H9 (cell line): ENCODE data around the gene CD207. TPM values are rescaled to one million over a fixed set of nuclear protein-coding genes. Genes with fewer than 3 reads are reported as not detected.
"Not testable (repeated sequence)": the region's sequence is repeated elsewhere in the genome, so short reads cannot be mapped to it uniquely, and the experiment has no call there.

Experiments
- DNase-seq: peaks from one replicate; pipeline ENCODE4 v3.0.0-alpha.2; 2017
- H2AFZ ChIP-seq: one replicate; pipeline ENCODE4 v1.6.1; 2013; ENCODE audit warnings: mild to moderate bottlenecking, low read length, control low read depth, moderate library complexity
- H2AK5ac ChIP-seq: 2 replicates; pipeline ENCODE4 v1.6.1; 2013; ENCODE audit warnings: low read length, control low read depth, mixed read lengths; ENCODE audit not compliant: insufficient read length
- H2BK120ac ChIP-seq: one replicate; pipeline ENCODE4 v1.6.1; 2013; ENCODE audit warnings: low read depth, mild to moderate bottlenecking, low read length, control low read depth, inconsistent platforms; ENCODE audit not compliant: poor library complexity, severe bottlenecking
- H2BK12ac ChIP-seq: 2 replicates; pipeline ENCODE4 v1.6.1; 2013; ENCODE audit warnings: low read length, control low read depth, mixed read lengths, low read depth; ENCODE audit not compliant: insufficient read length
- H2BK15ac ChIP-seq: 2 replicates; pipeline ENCODE4 v1.6.1; 2013; ENCODE audit warnings: low read depth, low read length, control low read depth
- H2BK20ac ChIP-seq: one replicate; pipeline ENCODE4 v1.6.1; 2013; ENCODE audit warnings: low read depth, mild to moderate bottlenecking, low read length, control low read depth, inconsistent platforms; ENCODE audit not compliant: poor library complexity, severe bottlenecking
- H2BK5ac ChIP-seq: 2 replicates; pipeline ENCODE4 v1.6.1; 2013; ENCODE audit warnings: low read length, control low read depth, mixed read lengths; ENCODE audit not compliant: insufficient read length
- H3K14ac ChIP-seq: 2 replicates; pipeline ENCODE4 v1.6.1; 2013; ENCODE audit warnings: low read length, control low read depth; ENCODE audit not compliant: insufficient read depth
- H3K18ac ChIP-seq: 2 replicates; pipeline ENCODE4 v1.6.1; 2013; ENCODE audit warnings: low read depth, mild to moderate bottlenecking, mixed read lengths, low read length, control low read depth; ENCODE audit not compliant: insufficient read length
- H3K23ac ChIP-seq: 2 replicates; pipeline ENCODE4 v1.6.1; 2013; ENCODE audit warnings: low read length, control low read depth, mixed read lengths, low read depth; ENCODE audit not compliant: insufficient read length
- H3K23me2 ChIP-seq: 2 replicates; pipeline ENCODE4 v1.6.1; 2013; ENCODE audit warnings: low read depth, mild to moderate bottlenecking, mixed read lengths, low read length, control low read depth; ENCODE audit not compliant: insufficient read length, poor library complexity, severe bottlenecking
- H3K27ac ChIP-seq: 2 replicates; pipeline ENCODE4 v1.5.1; 2013; ENCODE audit warnings: low read length, control low read depth, mixed read lengths, low read depth; ENCODE audit not compliant: insufficient read length
- H3K27me3 ChIP-seq: 2 replicates; pipeline ENCODE4 v1.6.1; 2013; ENCODE audit warnings: low read length, control low read depth, inconsistent platforms; ENCODE audit not compliant: insufficient read depth
- H3K4ac ChIP-seq: 2 replicates; pipeline ENCODE4 v1.6.1; 2013; ENCODE audit warnings: low read depth, mild to moderate bottlenecking, control low read depth, inconsistent platforms, low read length, moderate library complexity
- H3K4me1 ChIP-seq: 2 replicates; pipeline ENCODE4 v1.6.1; 2013; ENCODE audit warnings: low read length, control low read depth, inconsistent platforms; ENCODE audit not compliant: insufficient read depth
- H3K4me2 ChIP-seq: 2 replicates; pipeline ENCODE4 v1.6.1; 2013; ENCODE audit warnings: low read length, control low read depth, mixed read lengths; ENCODE audit not compliant: insufficient read length, insufficient read depth
- H3K56ac ChIP-seq: 2 replicates; pipeline ENCODE4 v1.6.1; 2013; ENCODE audit warnings: low read depth, mild to moderate bottlenecking, mixed read lengths, low read length, control low read depth; ENCODE audit not compliant: insufficient read length
- H3K79me1 ChIP-seq: 2 replicates; pipeline ENCODE4 v1.6.1; 2013; ENCODE audit warnings: low read depth, mild to moderate bottlenecking, moderate library complexity, low read length, control low read depth, inconsistent platforms; ENCODE audit not compliant: insufficient read depth, poor library complexity, severe bottlenecking
- H3K79me2 ChIP-seq: 2 replicates; pipeline ENCODE4 v1.6.1; 2013; ENCODE audit warnings: low read length, control low read depth, inconsistent platforms; ENCODE audit not compliant: insufficient read depth
- H3K9ac ChIP-seq: 2 replicates; pipeline ENCODE4 v1.6.1; 2013; ENCODE audit warnings: low read length, control low read depth, mixed read lengths; ENCODE audit not compliant: insufficient read length; ENCODE audit errors: extremely low read depth
- H3K9me3 ChIP-seq: one replicate; pipeline ENCODE4 v1.6.1; 2013; ENCODE audit warnings: low read depth, low read length, inconsistent platforms; ENCODE audit not compliant: control insufficient read depth
- H3T11ph ChIP-seq: one replicate; pipeline ENCODE4 v1.6.1; 2013; ENCODE audit warnings: mild to moderate bottlenecking, low read length, control low read depth, inconsistent platforms
- H4K20me1 ChIP-seq: one replicate; pipeline ENCODE4 v1.6.1; 2013; ENCODE audit not compliant: control insufficient read depth, insufficient read length, insufficient read depth
- H4K5ac ChIP-seq: 2 replicates; pipeline ENCODE4 v1.6.1; 2013; ENCODE audit warnings: low read depth, mild to moderate bottlenecking, mixed read lengths, low read length, control low read depth; ENCODE audit not compliant: insufficient read length
- H4K8ac ChIP-seq: replicated peaks from 2 replicates; pipeline ENCODE4 v1.6.1; 2013; ENCODE audit warnings: low read length, control low read depth, mixed read lengths, low read depth; ENCODE audit not compliant: insufficient read length
- H4K91ac ChIP-seq: 2 replicates; pipeline ENCODE4 v1.6.1; 2013; ENCODE audit warnings: low read depth, mild to moderate bottlenecking, moderate library complexity, mixed read lengths, low read length, control low read depth; ENCODE audit not compliant: insufficient read length
- H3K27ac Mint-ChIP-seq, 3 experiments: 2 replicates in 2 of 3; 3 replicates in 1 of 3; pipeline ENCODE4 v1.8.0; 2020 to 2021; ENCODE audit warnings: mixed read lengths in 3 of 3, mild to moderate bottlenecking in 1 of 3, moderate library complexity in 1 of 3
- H3K27me3 Mint-ChIP-seq: 2 replicates; pipeline ENCODE4 v1.8.0; 2021; ENCODE audit warnings: low read depth, mild to moderate bottlenecking, moderate library complexity, mixed read lengths
- H3K36me3 Mint-ChIP-seq, 3 experiments: 2 replicates in 2 of 3; 3 replicates in 1 of 3; pipeline ENCODE4 v1.8.0; 2020 to 2021; ENCODE audit warnings: low read depth in 3 of 3, mixed read lengths in 3 of 3; ENCODE audit not compliant: insufficient read depth in 1 of 3
- H3K4me1 Mint-ChIP-seq, 2 experiments: 2 replicates each; pipeline ENCODE4 v1.8.0; 2020; ENCODE audit warnings: mixed read lengths in 2 of 2
- H3K4me3 Mint-ChIP-seq, 2 experiments: 2 replicates in 1 of 2; 3 replicates in 1 of 2; pipeline ENCODE4 v1.8.0; 2020 to 2021; ENCODE audit warnings: mild to moderate bottlenecking in 2 of 2, mixed read lengths in 2 of 2, moderate library complexity in 1 of 2
- H3K9me3 Mint-ChIP-seq, 2 experiments: 2 replicates in 1 of 2; 3 replicates in 1 of 2; pipeline ENCODE4 v1.8.0; 2020; ENCODE audit warnings: mild to moderate bottlenecking in 2 of 2, mixed read lengths in 2 of 2, moderate library complexity in 1 of 2
- WGBS: extraction: QIAGEN DNeasy Blood & Tissue Kit; methylation state at CpG from one replicate; pipeline ENCODE4 v1.1.7; 2013; ENCODE audit warnings: missing lambda C conversion rate, low lambda C conversion rate, mixed read lengths; ENCODE audit not compliant: insufficient read length; ENCODE audit errors: extremely low coverage; 5-methylcytosine and 5-hydroxymethylcytosine counted together
- long read RNA-seq: library from polyadenylated mRNA; unstranded; transcript quantifications from one replicate; pipeline ENCODE4 v2.0.0, GENCODE V29; 2020
- total RNA-seq: library from RNA; stranded (reverse); gene quantifications from 2 replicates; pipeline ENCODE4 v1.2.1, GENCODE V29; 2021
- TF ChIP-seq, protein P1 (sequence below): fragments of 200-600 bp; sonication (generic); conservative IDR thresholded peaks from 3 replicates; pipeline ENCODE4 v1.8.0; 2021; ENCODE audit warnings: antibody characterized with exemption, mild to moderate bottlenecking

The CD207 gene
- total RNA-seq, result not detected in 2 replicates
- long read RNA-seq, result 0 reads

DNA sequence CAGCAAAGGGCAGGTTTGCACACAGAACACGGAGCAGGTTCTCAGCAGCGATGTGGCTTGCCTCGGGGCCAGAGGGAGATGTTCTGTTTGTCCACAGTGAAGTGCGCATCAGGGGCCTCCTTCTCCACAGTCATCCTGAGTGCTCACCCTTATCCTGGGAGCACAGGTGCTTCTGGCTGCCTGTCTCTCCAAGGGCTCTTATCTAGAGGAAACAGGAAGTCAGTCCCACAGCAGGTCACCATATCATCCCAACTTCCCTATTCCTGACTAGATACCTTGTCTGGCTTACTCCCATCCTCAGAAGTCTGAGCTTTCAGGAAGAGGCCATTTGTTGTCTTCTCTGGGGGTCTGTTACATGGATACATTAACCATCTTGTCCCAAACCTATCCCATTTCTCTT, at the start of gene CD207:
TSS of gene CD207 (minus strand) at position 174 of the 400 bp plus-strand sequence. CDS start at position 134, 40 bp downstream.
- H3K4me1 ChIP-seq, result no peaks in the 10 kb centered on the region
- Mint-ChIP-seq H3K4me3 (no peak within 1 kb of the TSS), H3K36me3 (no peaks in the 10 kb centered on the region), H3K4me1 (0 out of 4 replicates have a peak, but pooled peaks cover 0 to 2% of the 10 kb centered on the region in 2 experiments), H3K27me3 (peaks cover 38% of the 10 kb centered on the region), H3K27ac (no peak within 1 kb of the TSS), H3K9me3 (no peaks in the 10 kb centered on the region)
- no peaks in the 10 kb centered on the region for H3K9me3 ChIP-seq
- no peak within 1 kb of the TSS for H3K9ac ChIP-seq
- H2BK120ac ChIP-seq, result no peak within 1 kb of the TSS
- H2BK15ac ChIP-seq, result no peak within 1 kb of the TSS
- no peak within 1 kb of the TSS for H2BK12ac ChIP-seq
- no peak within 1 kb of the TSS for H4K91ac ChIP-seq
- no peak within 1 kb of the TSS for H3K14ac ChIP-seq
- no peaks in the 10 kb centered on the region for H3K23me2 ChIP-seq
- no peak within 1 kb of the TSS for H3K18ac ChIP-seq
- no peak for DNase-seq
- no peaks in the 10 kb centered on the region for H3K79me2 ChIP-seq
- TF ChIP-seq, protein P1, sequence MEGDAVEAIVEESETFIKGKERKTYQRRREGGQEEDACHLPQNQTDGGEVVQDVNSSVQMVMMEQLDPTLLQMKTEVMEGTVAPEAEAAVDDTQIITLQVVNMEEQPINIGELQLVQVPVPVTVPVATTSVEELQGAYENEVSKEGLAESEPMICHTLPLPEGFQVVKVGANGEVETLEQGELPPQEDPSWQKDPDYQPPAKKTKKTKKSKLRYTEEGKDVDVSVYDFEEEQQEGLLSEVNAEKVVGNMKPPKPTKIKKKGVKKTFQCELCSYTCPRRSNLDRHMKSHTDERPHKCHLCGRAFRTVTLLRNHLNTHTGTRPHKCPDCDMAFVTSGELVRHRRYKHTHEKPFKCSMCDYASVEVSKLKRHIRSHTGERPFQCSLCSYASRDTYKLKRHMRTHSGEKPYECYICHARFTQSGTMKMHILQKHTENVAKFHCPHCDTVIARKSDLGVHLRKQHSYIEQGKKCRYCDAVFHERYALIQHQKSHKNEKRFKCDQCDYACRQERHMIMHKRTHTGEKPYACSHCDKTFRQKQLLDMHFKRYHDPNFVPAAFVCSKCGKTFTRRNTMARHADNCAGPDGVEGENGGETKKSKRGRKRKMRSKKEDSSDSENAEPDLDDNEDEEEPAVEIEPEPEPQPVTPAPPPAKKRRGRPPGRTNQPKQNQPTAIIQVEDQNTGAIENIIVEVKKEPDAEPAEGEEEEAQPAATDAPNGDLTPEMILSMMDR, result no peak
- no peak within 1 kb of the TSS for H3K56ac ChIP-seq
- H3K4ac ChIP-seq, result no peak within 1 kb of the TSS
- H3K4me2 ChIP-seq, result no peak within 1 kb of the TSS
- no peak within 1 kb of the TSS for H3K27ac ChIP-seq
- H2BK5ac ChIP-seq, result no peak within 1 kb of the TSS
- H4K8ac ChIP-seq, result no peak within 1 kb of the TSS
- H3K23ac ChIP-seq, result no peak within 1 kb of the TSS
- no peaks in the 10 kb centered on the region for H3K79me1 ChIP-seq
- H2AK5ac ChIP-seq, result no peak within 1 kb of the TSS
- H2BK20ac ChIP-seq, result no peak within 1 kb of the TSS
- H4K20me1 ChIP-seq, result no peaks in the 10 kb centered on the region
- no CpG with 5 or more reads among the region's 4 CpGs for WGBS
- no peak within 1 kb of the TSS for H2AFZ ChIP-seq
- H3T11ph ChIP-seq, result no peak within 1 kb of the TSS
- H4K5ac ChIP-seq, result no peak within 1 kb of the TSS
- no peaks in the 10 kb centered on the region for H3K27me3 ChIP-seq

DNA sequence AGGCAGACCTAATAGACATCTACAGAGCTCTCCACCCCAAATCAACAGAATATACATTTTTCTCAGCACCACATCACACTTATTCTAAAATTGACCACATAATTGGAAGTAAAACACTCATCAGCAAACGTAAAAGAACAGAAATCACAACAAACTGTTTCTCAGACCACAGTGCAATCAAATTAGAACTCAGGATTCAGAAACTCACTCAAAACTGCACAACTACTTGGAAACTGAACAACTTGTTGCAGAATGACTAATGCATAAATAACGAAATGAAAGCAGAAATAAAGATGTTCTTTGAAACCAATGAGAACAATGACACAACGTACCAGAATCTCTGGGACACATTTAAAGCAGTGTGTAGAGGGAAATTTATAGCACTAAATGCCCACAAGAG, 42.9 kb upstream of the CD207 start:
- H3T11ph ChIP-seq, H3K9me3 Mint-ChIP-seq, H3K4me1 Mint-ChIP-seq, H3K27ac ChIP-seq, H2BK5ac ChIP-seq, H2BK20ac ChIP-seq, H3K79me1 ChIP-seq, H4K91ac ChIP-seq, H2BK12ac ChIP-seq, H3K56ac ChIP-seq, H3K9me3 ChIP-seq, H3K4ac ChIP-seq, H3K14ac ChIP-seq, H3K9ac ChIP-seq, H2BK120ac ChIP-seq, H3K79me2 ChIP-seq, H3K23me2 ChIP-seq, H3K4me3 Mint-ChIP-seq, H3K36me3 Mint-ChIP-seq, H2AK5ac ChIP-seq, H3K23ac ChIP-seq, H3K18ac ChIP-seq, H3K4me1 ChIP-seq, H3K4me2 ChIP-seq, H2AFZ ChIP-seq, H2BK15ac ChIP-seq, H4K20me1 ChIP-seq, H4K8ac ChIP-seq, H4K5ac ChIP-seq, DNase-seq, H3K27ac Mint-ChIP-seq: not testable (repeated sequence)
- H3K27me3 Mint-ChIP-seq, result peaks cover 100% of the 10 kb centered on the region
- no CpG with 5 or more reads among the region's 3 CpGs for WGBS
- H3K27me3 ChIP-seq, result peaks cover 10% of the 10 kb centered on the region; the same call in 1 of the 2 replicates
